GM12865 (cell line): ENCODE data around the gene SRPK2.
"Not testable (repeated sequence)": the region's sequence is repeated elsewhere in the genome, so short reads cannot be mapped to it uniquely, and the experiment has no call there.

Experiments
- DNase-seq: peaks from one replicate; pipeline ENCODE4 v3.0.0; 2010; ENCODE audit warnings: low read depth
- H3K4me3 ChIP-seq: 2 replicates; pipeline ENCODE4 v1.5.1; 2011; ENCODE audit warnings: mild to moderate bottlenecking, low read depth, low read length, control low read depth
- CTCF ChIP-seq: IDR thresholded peaks from 2 replicates; pipeline ENCODE4 v1.5.1; 2011; ENCODE audit warnings: low read length, control low read depth, low read depth, inconsistent platforms; ENCODE audit not compliant: insufficient read depth; ENCODE audit errors: missing control alignments

SRPK2 gene

GRCh38 chr7:105365541-105366534, 22.9 kb downstream of the SRPK2 start:
- DNase-seq = no peak
- no peak for TF ChIP-seq CTCF
- H3K4me3 ChIP-seq = no peak overlapping the region

GRCh38 chr7:105364684-105365083, 24.0 kb downstream of the SRPK2 start:
- TF ChIP-seq CTCF = no peak
- DNase-seq = no peak

GRCh38 chr7:105363657-105364056, 25.1 kb downstream of the SRPK2 start:
- not testable (repeated sequence) for H3K4me3 ChIP-seq, DNase-seq

More at GRCh38 chr7:105364684-105365083, 24.0 kb downstream of the SRPK2 start:
- no peak overlapping the region for H3K4me3 ChIP-seq

- not testable (repeated sequence) for H3K4me3 ChIP-seq, DNase-seq
Observed at GRCh38 chr7:105362685-105363084, 26.0 kb downstream of the SRPK2 start.

- DNase-seq, H3K4me3 ChIP-seq: not testable (repeated sequence)
Observed at GRCh38 chr7:105361995-105362394, 26.7 kb downstream of the SRPK2 start.

- H3K4me3 ChIP-seq, DNase-seq: not testable (repeated sequence)
Observed at GRCh38 chr7:105360149-105360548, 28.6 kb downstream of the SRPK2 start.

GRCh38 chr7:105355701-105356100, 33.0 kb downstream of the SRPK2 start:
- peak; percentile 17 for DNase-seq
- no peak for TF ChIP-seq CTCF
- no peak overlapping the region for H3K4me3 ChIP-seq

- no peak overlapping the region for H3K4me3 ChIP-seq
- peak; percentile 18 for DNase-seq
- TF ChIP-seq CTCF = no peak
Observed at GRCh38 chr7:105354383-105354782, 34.3 kb downstream of the SRPK2 start.

GRCh38 chr7:105353752-105354328, 34.9 kb downstream of the SRPK2 start:
- H3K4me3 ChIP-seq = no peak overlapping the region
- DNase-seq = peak; percentile 52
- TF ChIP-seq CTCF = no peak
